SK-N-SH treated with all-trans-retinoic acid at 6 μM for 48 hours (cell line): ENCODE measurements around the gene CLEC16A.

Experiments used
- ATAC-seq: fragments of 200-7000 bp; cut with Tn5 transposase; 3 replicates; pipeline ENCODE4 v1.9.1; 2020; ENCODE audit warnings: mild to moderate bottlenecking, moderate library complexity
- BACH2 ChIP-seq: fragments of 250-450 bp; sonication (Bioruptor Pico); IDR thresholded peaks from 2 replicates; pipeline ENCODE4 v1.9.0; 2021; ENCODE audit warnings: mild to moderate bottlenecking, borderline replicate concordance
- CSDC2 ChIP-seq: fragments of 250-450 bp; sonication (Bioruptor Pico); IDR thresholded peaks from 2 replicates; pipeline ENCODE4 v1.5.0; 2020; ENCODE audit warnings: mild to moderate bottlenecking, moderate library complexity
- ESRRG ChIP-seq: fragments of 250-450 bp; sonication (Bioruptor Pico); IDR thresholded peaks from 2 replicates; pipeline ENCODE4 v1.6.1; 2021; ENCODE audit warnings: mild to moderate bottlenecking
- OSR1 ChIP-seq: fragments of 250-450 bp; sonication (Bioruptor Pico); IDR thresholded peaks from 2 replicates; pipeline ENCODE4 v1.8.0; 2022; ENCODE audit warnings: moderate library complexity, mild to moderate bottlenecking, inconsistent platforms
- PPARA ChIP-seq: fragments of 250-450 bp; sonication (Bioruptor Pico); IDR thresholded peaks from 2 replicates; pipeline ENCODE4 v1.5.0; 2020; ENCODE audit warnings: mild to moderate bottlenecking, borderline replicate concordance
- RARB ChIP-seq: fragments of 250-450 bp; sonication (Bioruptor Pico); IDR thresholded peaks from 2 replicates; pipeline ENCODE4 v1.8.0; 2021; ENCODE audit warnings: mild to moderate bottlenecking, moderate library complexity
- SNAI2 ChIP-seq: fragments of 250-450 bp; sonication (Bioruptor Pico); IDR thresholded peaks from 2 replicates; pipeline ENCODE4 v1.5.0; 2020; ENCODE audit warnings: mild to moderate bottlenecking, moderate library complexity
- TCF4 ChIP-seq: fragments of 250-450 bp; sonication (Bioruptor Pico); IDR thresholded peaks from 2 replicates; pipeline ENCODE4 v1.8.0; 2021; ENCODE audit warnings: mild to moderate bottlenecking, moderate library complexity, borderline replicate concordance
- TOX ChIP-seq: fragments of 250-450 bp; sonication (Bioruptor Pico); IDR thresholded peaks from 2 replicates; pipeline ENCODE4 v1.8.0; 2021; ENCODE audit warnings: mild to moderate bottlenecking, moderate library complexity, borderline replicate concordance
- ZFP3 ChIP-seq: fragments of 250-450 bp; sonication (Bioruptor Pico); IDR thresholded peaks from 2 replicates; pipeline ENCODE4 v1.5.0; 2020; ENCODE audit warnings: mild to moderate bottlenecking, moderate library complexity
- ZFP30 ChIP-seq: fragments of 450-650 bp; formaldehyde crosslinking; IDR thresholded peaks from 2 replicates; pipeline ENCODE4 v1.5.0; 2022; ENCODE audit warnings: mild to moderate bottlenecking, moderate library complexity
- ZNF565 ChIP-seq: fragments of 450-650 bp; formaldehyde crosslinking; conservative IDR thresholded peaks from 2 replicates; pipeline ENCODE4 v1.5.0; 2020; ENCODE audit warnings: low read depth, mild to moderate bottlenecking, moderate library complexity
- ZNF70 ChIP-seq: fragments of 450-650 bp; formaldehyde crosslinking; IDR thresholded peaks from 2 replicates; pipeline ENCODE4 v1.5.0; 2020; ENCODE audit warnings: mild to moderate bottlenecking, moderate library complexity
- TF ChIP-seq, protein P1 (sequence below): fragments of 250-450 bp; sonication (Bioruptor Pico); IDR thresholded peaks from 2 replicates; pipeline ENCODE4 v1.8.0; 2020; ENCODE audit warnings: mild to moderate bottlenecking, moderate library complexity, borderline replicate concordance
- TF ChIP-seq, protein P2 (sequence below): fragments of 250-450 bp; sonication (Bioruptor Pico); IDR thresholded peaks from 2 replicates; pipeline ENCODE4 v1.5.0; 2020; ENCODE audit warnings: mild to moderate bottlenecking, moderate library complexity
- TF ChIP-seq, protein P3 (sequence below): fragments of 250-450 bp; sonication (Bioruptor Pico); IDR thresholded peaks from 2 replicates; pipeline ENCODE4 v1.5.1; 2020; ENCODE audit warnings: low read depth, mild to moderate bottlenecking, moderate library complexity
- TF ChIP-seq, protein P4 (sequence below): fragments of 250-450 bp; sonication (Bioruptor Pico); IDR thresholded peaks from 2 replicates; pipeline ENCODE4 v1.5.1; 2021; ENCODE audit warnings: mild to moderate bottlenecking, moderate library complexity
- TF ChIP-seq, protein P5 (sequence below): fragments of 250-450 bp; sonication (Bioruptor Pico); IDR thresholded peaks from 2 replicates; pipeline ENCODE4 v1.8.0; 2021; ENCODE audit warnings: low read depth, mild to moderate bottlenecking, moderate library complexity, borderline replicate concordance

Gene CLEC16A

DNA sequence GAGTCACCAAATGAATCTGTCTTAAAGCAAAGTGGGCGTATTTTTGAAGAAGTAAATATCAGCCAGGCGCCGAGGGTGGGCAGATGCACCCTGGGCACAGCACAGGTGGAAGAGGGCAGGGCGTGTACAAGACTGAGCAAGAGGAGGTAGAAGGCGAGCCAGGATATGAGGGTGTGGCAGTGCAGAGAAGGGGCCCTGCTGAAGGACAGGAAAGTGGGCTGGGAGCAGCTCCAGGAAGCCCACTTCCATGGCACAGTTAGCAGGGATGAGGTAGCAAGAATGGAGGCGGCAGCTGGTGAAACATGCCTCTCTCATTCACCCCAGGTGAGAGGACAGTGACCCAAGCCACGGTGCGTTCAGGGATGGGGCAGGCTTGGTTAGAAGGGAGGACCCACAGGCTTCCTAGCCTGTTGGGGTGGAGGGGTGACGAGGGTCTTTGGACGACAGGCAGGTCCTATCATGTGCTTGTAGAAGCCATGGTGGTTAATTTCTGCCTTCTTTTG is 149.3 kb downstream of the CLEC16A start:
- TF ChIP-seq, protein P1, sequence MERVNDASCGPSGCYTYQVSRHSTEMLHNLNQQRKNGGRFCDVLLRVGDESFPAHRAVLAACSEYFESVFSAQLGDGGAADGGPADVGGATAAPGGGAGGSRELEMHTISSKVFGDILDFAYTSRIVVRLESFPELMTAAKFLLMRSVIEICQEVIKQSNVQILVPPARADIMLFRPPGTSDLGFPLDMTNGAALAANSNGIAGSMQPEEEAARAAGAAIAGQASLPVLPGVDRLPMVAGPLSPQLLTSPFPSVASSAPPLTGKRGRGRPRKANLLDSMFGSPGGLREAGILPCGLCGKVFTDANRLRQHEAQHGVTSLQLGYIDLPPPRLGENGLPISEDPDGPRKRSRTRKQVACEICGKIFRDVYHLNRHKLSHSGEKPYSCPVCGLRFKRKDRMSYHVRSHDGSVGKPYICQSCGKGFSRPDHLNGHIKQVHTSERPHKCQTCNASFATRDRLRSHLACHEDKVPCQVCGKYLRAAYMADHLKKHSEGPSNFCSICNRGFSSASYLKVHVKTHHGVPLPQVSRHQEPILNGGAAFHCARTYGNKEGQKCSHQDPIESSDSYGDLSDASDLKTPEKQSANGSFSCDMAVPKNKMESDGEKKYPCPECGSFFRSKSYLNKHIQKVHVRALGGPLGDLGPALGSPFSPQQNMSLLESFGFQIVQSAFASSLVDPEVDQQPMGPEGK (CRISPR knock-in tag): no peak
- TF ChIP-seq, protein P2, sequence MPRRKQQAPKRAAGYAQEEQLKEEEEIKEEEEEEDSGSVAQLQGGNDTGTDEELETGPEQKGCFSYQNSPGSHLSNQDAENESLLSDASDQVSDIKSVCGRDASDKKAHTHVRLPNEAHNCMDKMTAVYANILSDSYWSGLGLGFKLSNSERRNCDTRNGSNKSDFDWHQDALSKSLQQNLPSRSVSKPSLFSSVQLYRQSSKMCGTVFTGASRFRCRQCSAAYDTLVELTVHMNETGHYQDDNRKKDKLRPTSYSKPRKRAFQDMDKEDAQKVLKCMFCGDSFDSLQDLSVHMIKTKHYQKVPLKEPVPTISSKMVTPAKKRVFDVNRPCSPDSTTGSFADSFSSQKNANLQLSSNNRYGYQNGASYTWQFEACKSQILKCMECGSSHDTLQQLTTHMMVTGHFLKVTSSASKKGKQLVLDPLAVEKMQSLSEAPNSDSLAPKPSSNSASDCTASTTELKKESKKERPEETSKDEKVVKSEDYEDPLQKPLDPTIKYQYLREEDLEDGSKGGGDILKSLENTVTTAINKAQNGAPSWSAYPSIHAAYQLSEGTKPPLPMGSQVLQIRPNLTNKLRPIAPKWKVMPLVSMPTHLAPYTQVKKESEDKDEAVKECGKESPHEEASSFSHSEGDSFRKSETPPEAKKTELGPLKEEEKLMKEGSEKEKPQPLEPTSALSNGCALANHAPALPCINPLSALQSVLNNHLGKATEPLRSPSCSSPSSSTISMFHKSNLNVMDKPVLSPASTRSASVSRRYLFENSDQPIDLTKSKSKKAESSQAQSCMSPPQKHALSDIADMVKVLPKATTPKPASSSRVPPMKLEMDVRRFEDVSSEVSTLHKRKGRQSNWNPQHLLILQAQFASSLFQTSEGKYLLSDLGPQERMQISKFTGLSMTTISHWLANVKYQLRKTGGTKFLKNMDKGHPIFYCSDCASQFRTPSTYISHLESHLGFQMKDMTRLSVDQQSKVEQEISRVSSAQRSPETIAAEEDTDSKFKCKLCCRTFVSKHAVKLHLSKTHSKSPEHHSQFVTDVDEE: no peak
- ATAC-seq: no peak

DNA sequence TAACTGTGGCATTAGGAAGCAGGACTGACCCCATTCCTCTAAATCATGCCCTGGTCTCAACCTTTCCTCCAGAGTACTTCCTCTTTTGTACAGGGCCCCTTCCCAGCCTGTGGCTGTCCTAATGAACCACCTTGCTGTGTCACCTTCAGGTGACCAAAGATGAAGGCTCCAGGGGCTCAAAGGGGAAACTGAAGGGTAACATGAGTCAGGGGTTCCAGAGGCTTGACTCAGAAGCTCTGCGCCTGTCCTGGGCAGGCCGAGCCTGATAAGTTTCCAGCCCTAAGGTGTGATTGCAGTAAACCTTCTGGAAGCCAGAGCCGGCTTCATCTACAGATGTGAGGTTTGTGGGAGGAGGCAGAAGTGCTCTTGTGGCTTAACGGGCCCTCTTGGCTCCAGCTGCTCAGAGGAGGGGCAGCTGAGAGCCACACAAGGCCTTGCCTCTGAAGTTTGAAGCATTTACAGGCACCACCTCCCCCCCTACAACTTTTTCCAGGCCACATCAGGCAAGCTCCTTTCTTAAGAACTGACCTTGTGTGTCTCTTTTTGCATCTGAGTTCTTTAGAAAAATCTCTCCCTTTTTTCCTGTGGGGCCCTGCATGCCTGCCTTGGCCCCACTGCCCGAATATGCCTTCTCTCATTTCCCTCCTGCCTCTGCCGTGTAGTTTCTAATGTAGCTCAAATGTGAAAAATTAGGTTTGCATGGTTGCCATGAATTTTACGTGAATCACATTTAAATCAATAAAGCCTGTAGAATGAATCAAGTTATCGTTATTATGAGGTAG is 149.9 kb downstream of the CLEC16A start:
- TF ChIP-seq CSDC2 (CRISPR knock-in tag) (no peak), ZNF70 (no peak), BACH2 (CRISPR knock-in tag) (no peak), TOX (CRISPR knock-in tag) (no peak), ZFP30 (no peak)
- TF ChIP-seq, protein P3, sequence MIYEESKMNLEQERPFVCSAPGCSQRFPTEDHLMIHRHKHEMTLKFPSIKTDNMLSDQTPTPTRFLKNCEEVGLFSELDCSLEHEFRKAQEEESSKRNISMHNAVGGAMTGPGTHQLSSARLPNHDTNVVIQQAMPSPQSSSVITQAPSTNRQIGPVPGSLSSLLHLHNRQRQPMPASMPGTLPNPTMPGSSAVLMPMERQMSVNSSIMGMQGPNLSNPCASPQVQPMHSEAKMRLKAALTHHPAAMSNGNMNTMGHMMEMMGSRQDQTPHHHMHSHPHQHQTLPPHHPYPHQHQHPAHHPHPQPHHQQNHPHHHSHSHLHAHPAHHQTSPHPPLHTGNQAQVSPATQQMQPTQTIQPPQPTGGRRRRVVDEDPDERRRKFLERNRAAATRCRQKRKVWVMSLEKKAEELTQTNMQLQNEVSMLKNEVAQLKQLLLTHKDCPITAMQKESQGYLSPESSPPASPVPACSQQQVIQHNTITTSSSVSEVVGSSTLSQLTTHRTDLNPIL (CRISPR knock-in tag): no peak
- TF ChIP-seq, protein P4, sequence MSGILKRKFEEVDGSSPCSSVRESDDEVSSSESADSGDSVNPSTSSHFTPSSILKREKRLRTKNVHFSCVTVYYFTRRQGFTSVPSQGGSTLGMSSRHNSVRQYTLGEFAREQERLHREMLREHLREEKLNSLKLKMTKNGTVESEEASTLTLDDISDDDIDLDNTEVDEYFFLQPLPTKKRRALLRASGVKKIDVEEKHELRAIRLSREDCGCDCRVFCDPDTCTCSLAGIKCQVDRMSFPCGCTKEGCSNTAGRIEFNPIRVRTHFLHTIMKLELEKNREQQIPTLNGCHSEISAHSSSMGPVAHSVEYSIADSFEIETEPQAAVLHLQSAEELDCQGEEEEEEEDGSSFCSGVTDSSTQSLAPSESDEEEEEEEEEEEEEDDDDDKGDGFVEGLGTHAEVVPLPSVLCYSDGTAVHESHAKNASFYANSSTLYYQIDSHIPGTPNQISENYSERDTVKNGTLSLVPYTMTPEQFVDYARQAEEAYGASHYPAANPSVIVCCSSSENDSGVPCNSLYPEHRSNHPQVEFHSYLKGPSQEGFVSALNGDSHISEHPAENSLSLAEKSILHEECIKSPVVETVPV: no peak
- TF ChIP-seq, protein P2: no peak
- peak; percentile 27 for ATAC-seq

DNA sequence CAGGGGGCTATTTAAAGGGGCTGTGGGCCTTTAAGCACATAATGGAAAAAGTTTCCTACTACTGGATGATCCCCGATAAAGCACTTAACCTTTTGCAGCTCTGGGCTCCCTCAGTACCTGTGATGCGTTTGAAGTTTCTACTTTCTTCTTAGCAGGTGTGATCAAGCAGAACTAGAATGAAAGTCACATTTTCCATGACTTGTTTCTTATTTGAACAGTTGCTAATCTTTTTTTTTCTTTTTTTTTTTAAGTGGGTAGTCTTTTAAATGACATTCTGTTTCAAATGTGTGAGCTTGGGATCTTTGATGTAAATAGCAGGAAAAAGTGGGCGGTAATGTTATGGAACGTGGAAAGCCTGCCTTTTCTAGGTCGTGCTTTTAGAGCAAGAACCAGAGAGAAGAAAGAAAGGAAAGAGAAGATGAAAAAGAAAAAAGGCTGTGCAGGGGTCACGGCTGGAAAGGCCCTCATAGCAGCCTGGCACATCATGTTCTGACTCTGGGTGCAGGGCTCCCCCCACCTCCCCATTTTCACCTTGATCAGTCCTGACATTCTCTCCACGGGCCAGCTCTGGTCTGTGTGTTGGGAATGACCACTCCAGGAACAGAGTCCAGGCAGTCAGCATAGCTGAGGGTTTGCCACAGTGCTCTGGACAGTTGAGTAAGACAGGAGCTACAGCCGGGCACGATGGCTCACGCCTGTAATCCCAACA is 150.6 kb downstream of the CLEC16A start:
- ATAC-seq: no peak
- TF ChIP-seq TOX (CRISPR knock-in tag) (no peak), ZFP3 (CRISPR knock-in tag) (no peak), TCF4 (no peak), OSR1 (CRISPR knock-in tag) (no peak), RARB (CRISPR knock-in tag) (no peak), SNAI2 (CRISPR knock-in tag) (no peak), CSDC2 (CRISPR knock-in tag) (no peak), ZNF565 (CRISPR knock-in tag) (no peak), ESRRG (CRISPR knock-in tag) (no peak), PPARA (CRISPR knock-in tag) (no peak), BACH2 (CRISPR knock-in tag) (no peak)
- TF ChIP-seq, protein P3 (CRISPR knock-in tag): no peak
- TF ChIP-seq, protein P5, sequence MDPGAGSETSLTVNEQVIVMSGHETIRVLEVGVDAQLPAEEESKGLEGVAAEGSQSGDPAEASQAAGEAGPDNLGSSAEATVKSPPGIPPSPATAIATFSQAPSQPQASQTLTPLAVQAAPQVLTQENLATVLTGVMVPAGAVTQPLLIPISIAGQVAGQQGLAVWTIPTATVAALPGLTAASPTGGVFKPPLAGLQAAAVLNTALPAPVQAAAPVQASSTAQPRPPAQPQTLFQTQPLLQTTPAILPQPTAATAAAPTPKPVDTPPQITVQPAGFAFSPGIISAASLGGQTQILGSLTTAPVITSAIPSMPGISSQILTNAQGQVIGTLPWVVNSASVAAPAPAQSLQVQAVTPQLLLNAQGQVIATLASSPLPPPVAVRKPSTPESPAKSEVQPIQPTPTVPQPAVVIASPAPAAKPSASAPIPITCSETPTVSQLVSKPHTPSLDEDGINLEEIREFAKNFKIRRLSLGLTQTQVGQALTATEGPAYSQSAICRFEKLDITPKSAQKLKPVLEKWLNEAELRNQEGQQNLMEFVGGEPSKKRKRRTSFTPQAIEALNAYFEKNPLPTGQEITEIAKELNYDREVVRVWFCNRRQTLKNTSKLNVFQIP: no peak
- TF ChIP-seq, protein P2: no peak
